NCI-H82 (cell line): ENCODE data around the gene ERFE.
A peak's percentile ranks its signal among the peaks of the same experiment; 100 is the strongest.

Experiments used
- DNase-seq: peaks from one replicate; lab custom pipeline; 2025; lab: John Stamatoyannopoulos, UW

The ERFE gene

GRCh38 chr2:238216651-238217184 is 57.9 kb downstream of the ERFE start:
- peak; percentile 85 for DNase-seq
